GM12872 (cell line): ENCODE results near the gene SPRTN.

ENCODE experiments used
- TF ChIP-seq, protein P1 (sequence below): IDR thresholded peaks from 3 replicates; pipeline ENCODE4 v1.5.1; 2011; ENCODE audit warnings: low read depth, mild to moderate bottlenecking, low read length, moderate library complexity; ENCODE audit not compliant: insufficient read depth

Gene SPRTN

GRCh38 chr1:231362325-231362724 is 24.2 kb downstream of the SPRTN start:
- TF ChIP-seq, protein P1, sequence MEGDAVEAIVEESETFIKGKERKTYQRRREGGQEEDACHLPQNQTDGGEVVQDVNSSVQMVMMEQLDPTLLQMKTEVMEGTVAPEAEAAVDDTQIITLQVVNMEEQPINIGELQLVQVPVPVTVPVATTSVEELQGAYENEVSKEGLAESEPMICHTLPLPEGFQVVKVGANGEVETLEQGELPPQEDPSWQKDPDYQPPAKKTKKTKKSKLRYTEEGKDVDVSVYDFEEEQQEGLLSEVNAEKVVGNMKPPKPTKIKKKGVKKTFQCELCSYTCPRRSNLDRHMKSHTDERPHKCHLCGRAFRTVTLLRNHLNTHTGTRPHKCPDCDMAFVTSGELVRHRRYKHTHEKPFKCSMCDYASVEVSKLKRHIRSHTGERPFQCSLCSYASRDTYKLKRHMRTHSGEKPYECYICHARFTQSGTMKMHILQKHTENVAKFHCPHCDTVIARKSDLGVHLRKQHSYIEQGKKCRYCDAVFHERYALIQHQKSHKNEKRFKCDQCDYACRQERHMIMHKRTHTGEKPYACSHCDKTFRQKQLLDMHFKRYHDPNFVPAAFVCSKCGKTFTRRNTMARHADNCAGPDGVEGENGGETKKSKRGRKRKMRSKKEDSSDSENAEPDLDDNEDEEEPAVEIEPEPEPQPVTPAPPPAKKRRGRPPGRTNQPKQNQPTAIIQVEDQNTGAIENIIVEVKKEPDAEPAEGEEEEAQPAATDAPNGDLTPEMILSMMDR: no peak

DNA sequence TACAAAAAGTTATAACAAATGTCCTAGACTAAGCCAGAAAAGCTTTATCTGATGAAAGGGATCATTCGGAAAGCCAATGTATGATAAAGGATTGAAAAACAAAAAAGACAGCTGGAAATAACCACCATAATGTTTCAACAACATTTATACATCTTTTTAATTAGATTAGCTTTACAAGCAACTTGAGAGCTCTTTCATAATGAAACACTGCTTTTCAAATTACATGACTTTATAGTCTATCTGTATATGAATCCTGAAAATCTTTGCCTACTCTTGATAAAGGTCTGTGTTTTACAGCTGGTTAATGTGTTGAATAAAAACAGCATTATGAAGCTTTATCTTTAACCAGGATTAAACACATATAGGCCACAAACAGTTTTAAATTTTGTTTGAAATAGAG is 25.5 kb downstream of the SPRTN start:
- TF ChIP-seq, protein P1: no peak

- TF ChIP-seq, protein P1: no peak
These were observed 26.1 kb downstream of the SPRTN start for GRCh38 chr1:231364192-231364591.

DNA sequence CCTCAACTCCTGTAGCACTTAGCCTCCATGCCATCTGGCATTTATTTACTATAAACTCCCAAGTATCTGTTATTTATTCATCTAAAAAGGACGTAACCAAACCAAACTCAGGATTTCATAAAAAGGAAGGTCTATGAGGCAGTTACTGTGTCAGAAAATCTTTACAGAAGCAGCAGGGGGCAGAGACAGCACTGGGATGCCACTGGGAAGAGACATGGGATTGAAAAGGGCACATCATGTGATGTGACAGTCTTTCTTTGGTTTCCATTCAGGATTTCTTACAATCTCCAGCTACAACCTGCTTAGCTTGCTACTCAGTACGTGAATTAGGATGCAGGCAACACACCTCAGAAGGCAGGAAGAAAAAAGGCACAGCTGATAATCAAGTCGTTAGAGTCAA is 31.2 kb downstream of the SPRTN start:
- TF ChIP-seq, protein P1: no peak

DNA sequence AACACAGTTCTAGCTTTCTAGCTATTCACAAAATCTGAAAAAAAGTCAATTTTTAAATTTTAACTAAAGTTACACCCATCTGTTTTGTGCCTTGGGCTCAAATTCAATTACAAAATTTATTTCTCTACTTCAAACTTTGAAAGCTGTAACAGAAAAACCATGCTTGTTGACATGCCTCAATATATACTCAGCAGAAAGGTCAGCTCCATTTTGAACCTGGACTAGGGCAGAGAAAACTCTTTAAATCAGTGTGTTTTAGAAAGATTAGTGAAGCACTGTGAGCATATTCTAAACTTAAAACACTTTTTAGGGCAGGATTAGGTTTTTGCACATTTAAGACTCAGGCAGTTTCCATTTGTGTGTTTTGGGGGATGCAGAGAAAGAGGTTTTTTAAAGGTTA is 34.4 kb downstream of the SPRTN start:
- TF ChIP-seq, protein P1: no peak

GRCh38 chr1:231374394-231374793 is 36.3 kb downstream of the SPRTN start:
- TF ChIP-seq, protein P1: no peak

DNA sequence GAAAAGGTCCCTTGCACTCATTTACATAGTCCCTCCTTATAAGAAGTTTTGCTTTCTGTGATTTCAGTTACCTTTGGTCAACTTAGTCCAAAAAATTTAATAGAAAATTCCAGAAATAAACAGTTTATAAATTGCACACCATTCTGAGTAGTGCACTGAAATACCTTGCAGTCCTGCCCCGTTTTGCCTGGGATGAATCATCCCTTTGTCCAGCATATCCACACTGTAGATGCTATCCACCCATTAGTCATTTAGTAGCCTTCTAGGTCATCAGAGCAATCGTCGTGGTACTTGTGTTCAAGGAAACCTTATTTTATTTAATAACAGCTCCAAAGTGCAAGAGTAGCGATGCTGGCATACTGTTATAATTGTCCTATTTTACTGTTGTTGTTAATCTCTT is 38.0 kb downstream of the SPRTN start:
- TF ChIP-seq, protein P1: no peak
